Liver (tissue), 9 donors: ENCODE measurements around the gene PRKAR1B. TPM values are rescaled to one million over a fixed set of nuclear protein-coding genes. Genes with fewer than 3 reads are reported as not detected.

Source experiments
- DNase-seq: peaks from one replicate; pipeline ENCODE4 v3.0.0-alpha.2; 2017; ENCODE audit warnings: low spot score
- H3K27ac ChIP-seq, 2 donors: one replicate each; pipeline ENCODE4 v1.7.0; 2013; ENCODE audit warnings: inconsistent platforms in 2 of 2, low read length in 2 of 2, control low read depth in 1 of 2, low read depth in 1 of 2, mild to moderate bottlenecking in 1 of 2
- H3K27me3 ChIP-seq, 4 donors: one replicate each; pipeline versions ENCODE4 v1.6.1 to v1.7.0; 2013; ENCODE audit warnings: low read length in 3 of 4, inconsistent platforms in 1 of 4, mild to moderate bottlenecking in 1 of 4, moderate library complexity in 1 of 4; ENCODE audit not compliant: control insufficient read depth in 4 of 4, insufficient read depth in 4 of 4
- H3K36me3 ChIP-seq, 4 donors: one replicate each; pipeline versions ENCODE4 v1.6.1 to v1.7.0; 2013; ENCODE audit warnings: low read length in 3 of 4, mild to moderate bottlenecking in 3 of 4, low read depth in 1 of 4, moderate library complexity in 1 of 4; ENCODE audit not compliant: control insufficient read depth in 4 of 4, insufficient read depth in 3 of 4
- H3K4me1 ChIP-seq, 4 donors: one replicate each; pipeline versions ENCODE4 v1.6.1 to v1.7.0; 2013; ENCODE audit warnings: low read length in 3 of 4, mild to moderate bottlenecking in 3 of 4, moderate library complexity in 1 of 4; ENCODE audit not compliant: control insufficient read depth in 4 of 4, insufficient read depth in 4 of 4
- H3K4me3 ChIP-seq, 3 donors: one replicate each; pipeline versions ENCODE4 v1.6.1 to v1.7.0; 2013; ENCODE audit warnings: low read length in 3 of 3, control low read depth in 1 of 3, low read depth in 1 of 3, mild to moderate bottlenecking in 1 of 3
- H3K9ac ChIP-seq, 2 donors: one replicate each; pipeline ENCODE4 v1.7.0; 2013; ENCODE audit warnings: low read length in 2 of 2, mild to moderate bottlenecking in 2 of 2, moderate library complexity in 2 of 2, control low read depth in 1 of 2, low read depth in 1 of 2
- H3K9me3 ChIP-seq, 4 donors: one replicate each; pipeline versions ENCODE4 v1.6.1 to v1.7.0; 2013; ENCODE audit warnings: low read length in 3 of 4; ENCODE audit not compliant: control insufficient read depth in 4 of 4
- ATF3 ChIP-seq: IDR thresholded peaks from 2 replicates; pipeline ENCODE4 v1.6.1; 2016; ENCODE audit warnings: antibody characterized with exemption
- CTCF ChIP-seq: fragments of 150-350 bp; IDR thresholded peaks from 2 replicates; pipeline ENCODE4 v1.5.1; 2017; ENCODE audit warnings: improper control_type of control experiment, low read depth, low read length; ENCODE audit not compliant: missing input control
- EGR1 ChIP-seq, 2 donors: IDR thresholded peaks; 2 replicates each; pipeline ENCODE4 v1.6.1; 2016 to 2018; ENCODE audit warnings: antibody characterized with exemption in 2 of 2, low read depth in 2 of 2
- FOXA1 ChIP-seq: IDR thresholded peaks from 2 replicates; pipeline ENCODE4 v1.6.1; 2016; ENCODE audit warnings: antibody characterized with exemption
- FOXA2 ChIP-seq: IDR thresholded peaks from 2 replicates; pipeline ENCODE4 v1.6.1; 2016; ENCODE audit warnings: antibody characterized with exemption
- GABPA ChIP-seq, 2 donors: IDR thresholded peaks in 1 of 2; conservative IDR thresholded peaks in 1 of 2; 2 replicates each; pipeline ENCODE4 v1.6.1; 2016; ENCODE audit warnings: antibody characterized with exemption in 2 of 2, mild to moderate bottlenecking in 1 of 2, moderate library complexity in 1 of 2
- HNF4A ChIP-seq, 2 donors: conservative IDR thresholded peaks; 2 replicates each; pipeline ENCODE4 v1.6.1; 2016; ENCODE audit warnings: antibody characterized with exemption in 2 of 2, mild to moderate bottlenecking in 2 of 2
- HNF4G ChIP-seq: IDR thresholded peaks from 2 replicates; pipeline ENCODE4 v1.6.1; 2016; ENCODE audit warnings: antibody characterized with exemption
- JUND ChIP-seq, 2 donors: IDR thresholded peaks; 2 replicates each; pipeline ENCODE4 v1.6.1; 2016; ENCODE audit warnings: antibody characterized with exemption in 2 of 2
- MAX ChIP-seq: IDR thresholded peaks from 2 replicates; pipeline ENCODE4 v1.6.1; 2016; ENCODE audit warnings: antibody characterized with exemption
- NR2F2 ChIP-seq: IDR thresholded peaks from 2 replicates; pipeline ENCODE4 v1.6.1; 2016; ENCODE audit warnings: antibody characterized with exemption
- RAD21 ChIP-seq, 2 donors: IDR thresholded peaks; 2 replicates each; pipeline ENCODE4 v1.6.1; 2016; ENCODE audit warnings: antibody characterized with exemption in 2 of 2, mild to moderate bottlenecking in 2 of 2
- REST ChIP-seq: IDR thresholded peaks from 2 replicates; pipeline ENCODE4 v1.6.1; 2016; ENCODE audit warnings: antibody characterized with exemption, mild to moderate bottlenecking
- RXRA ChIP-seq, 2 donors: IDR thresholded peaks; 2 replicates each; pipeline ENCODE4 v1.6.1; 2017 to 2018; ENCODE audit warnings: antibody characterized with exemption in 2 of 2, mild to moderate bottlenecking in 1 of 2
- TAF1 ChIP-seq: conservative IDR thresholded peaks from 2 replicates; pipeline ENCODE4 v1.6.1; 2016; ENCODE audit warnings: antibody characterized with exemption, mild to moderate bottlenecking
- YY1 ChIP-seq: IDR thresholded peaks from 2 replicates; pipeline ENCODE4 v1.6.1; 2016; ENCODE audit warnings: antibody characterized with exemption, mild to moderate bottlenecking
- WGBS: extraction: QIAGEN DNeasy Blood & Tissue Kit; methylation state at CpG from one replicate; pipeline ENCODE4 v1.1.7; 2013; 5-methylcytosine and 5-hydroxymethylcytosine counted together
- polyA plus RNA-seq, 2 donors: library from polyadenylated mRNA; stranded (reverse) in 1 of 2; unstranded in 1 of 2; fragments of 200-250 nt in 1 of 2; fragments of >200 nt in 1 of 2; fragmentation: Nextera tagmentation in 1 of 2; extraction: Ambion mirVana in 1 of 2; gene quantifications; one replicate each; pipeline versions ENCODE4 v1.2.1 to v1.2.3, GENCODE V29; 2013 to 2015
- total RNA-seq, 2 donors: library from RNA; depleted of rRNA; stranded (reverse); fragments of >200 nt; gene quantifications; one replicate each; pipeline ENCODE4 v1.2.3, GENCODE V29; 2014
- TF ChIP-seq, protein P1 (sequence below): IDR thresholded peaks from 2 replicates; pipeline ENCODE4 v1.6.1; 2016; ENCODE audit warnings: antibody characterized with exemption
- donor health status: healthy.
- donor health status: healthy.
- donor health status: healthy.
- donor health status: healthy.
- donor health status: healthy.

The PRKAR1B gene
- total and polyA plus RNA-seq, 4 donors, result 11.1 to 14.4 (median 12.4) TPM

DNA sequence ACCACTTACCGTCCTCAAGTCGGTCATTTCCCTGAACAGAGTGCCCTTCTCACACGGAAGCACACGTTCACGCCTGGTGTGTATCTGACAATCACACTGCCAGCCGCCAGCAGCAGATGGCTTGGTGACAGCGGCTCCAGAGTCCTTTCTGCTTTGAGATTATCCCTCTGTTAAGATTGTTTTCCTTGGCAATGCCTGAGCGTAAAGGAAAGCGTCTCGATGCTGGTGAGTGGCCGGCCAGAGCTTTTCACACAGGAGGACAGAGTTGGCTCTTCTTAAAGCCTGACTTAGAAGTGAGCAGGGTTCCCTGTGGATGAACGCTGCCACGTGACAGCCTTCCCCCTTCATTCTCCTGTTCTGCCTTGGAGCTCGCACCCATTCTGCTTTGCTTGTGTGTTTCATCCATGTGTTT, 22.1 kb upstream of the PRKAR1B start (continued):
- TF ChIP-seq, protein P1, sequence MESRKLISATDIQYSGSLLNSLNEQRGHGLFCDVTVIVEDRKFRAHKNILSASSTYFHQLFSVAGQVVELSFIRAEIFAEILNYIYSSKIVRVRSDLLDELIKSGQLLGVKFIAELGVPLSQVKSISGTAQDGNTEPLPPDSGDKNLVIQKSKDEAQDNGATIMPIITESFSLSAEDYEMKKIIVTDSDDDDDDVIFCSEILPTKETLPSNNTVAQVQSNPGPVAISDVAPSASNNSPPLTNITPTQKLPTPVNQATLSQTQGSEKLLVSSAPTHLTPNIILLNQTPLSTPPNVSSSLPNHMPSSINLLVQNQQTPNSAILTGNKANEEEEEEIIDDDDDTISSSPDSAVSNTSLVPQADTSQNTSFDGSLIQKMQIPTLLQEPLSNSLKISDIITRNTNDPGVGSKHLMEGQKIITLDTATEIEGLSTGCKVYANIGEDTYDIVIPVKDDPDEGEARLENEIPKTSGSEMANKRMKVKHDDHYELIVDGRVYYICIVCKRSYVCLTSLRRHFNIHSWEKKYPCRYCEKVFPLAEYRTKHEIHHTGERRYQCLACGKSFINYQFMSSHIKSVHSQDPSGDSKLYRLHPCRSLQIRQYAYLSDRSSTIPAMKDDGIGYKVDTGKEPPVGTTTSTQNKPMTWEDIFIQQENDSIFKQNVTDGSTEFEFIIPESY, result no peak

DNA sequence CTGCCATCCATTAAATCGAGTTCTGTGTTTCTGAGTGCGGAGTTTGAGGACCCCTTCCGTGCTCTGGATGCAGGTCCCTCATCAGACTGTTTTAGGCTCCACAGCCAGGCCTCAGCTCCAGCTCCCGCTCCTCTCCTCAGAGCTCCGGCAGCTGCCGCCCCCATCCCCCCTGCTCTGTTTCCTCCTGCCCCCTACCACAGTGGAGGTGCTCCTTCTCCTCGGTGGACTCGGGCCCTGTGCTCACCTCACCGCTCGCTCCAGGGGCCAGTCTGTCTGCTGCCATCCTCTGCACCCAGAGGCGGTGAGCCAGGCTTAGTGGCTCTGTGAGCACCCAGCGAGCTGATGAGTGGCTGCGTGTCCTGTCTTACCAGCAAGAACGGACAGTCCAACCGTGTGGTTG, 21.4 kb upstream of the PRKAR1B start:
- Histone ChIP-seq H3K27ac (no peak overlapping the region), H3K4me3 (no peak overlapping the region), H3K36me3 (peaks cover 1 to 9% (median 3%) of the 10 kb centered on the region in 4 donors), H3K27me3 (no peaks in the 10 kb centered on the region), H3K4me1 (no peaks in the 10 kb centered on the region), H3K9ac (no peak overlapping the region), H3K9me3 (no peaks in the 10 kb centered on the region)
- 98% methylated on average over 15 of the region's 15 CpGs for whole genome bisulfite sequencing
- TF ChIP-seq FOXA2 (no peak), RXRA (IDR thresholded peaks at IDR 0.05) (no peak), HNF4A (conservative IDR thresholded peaks at IDR 0.05) (no peak), NR2F2 (no peak), REST (no peak), GABPA (IDR thresholded peaks at IDR 0.05 in 1 of 2, conservative IDR thresholded peaks at IDR 0.05 in 1 of 2) (no peak), JUND (IDR thresholded peaks at IDR 0.05) (no peak), YY1 (no peak), CTCF (no peak), MAX (no peak), FOXA1 (no peak), ATF3 (no peak), EGR1 (IDR thresholded peaks at IDR 0.05; ENCODE audit: low read depth in 2 of 2) (no peak), HNF4G (no peak), TAF1 (no peak), RAD21 (IDR thresholded peaks at IDR 0.05) (no peak)
- TF ChIP-seq, protein P1, result no peak
- no peak for DNase-seq
